GM04504 (cell line): ENCODE results near the gene SCTR.
A peak's percentile ranks its signal among the peaks of the same experiment; 100 is the strongest.

Source experiments
- DNase-seq: peaks from one replicate; pipeline ENCODE4 v3.0.0-alpha.2; 2012; ENCODE audit warnings: low read depth

Gene SCTR

DNA sequence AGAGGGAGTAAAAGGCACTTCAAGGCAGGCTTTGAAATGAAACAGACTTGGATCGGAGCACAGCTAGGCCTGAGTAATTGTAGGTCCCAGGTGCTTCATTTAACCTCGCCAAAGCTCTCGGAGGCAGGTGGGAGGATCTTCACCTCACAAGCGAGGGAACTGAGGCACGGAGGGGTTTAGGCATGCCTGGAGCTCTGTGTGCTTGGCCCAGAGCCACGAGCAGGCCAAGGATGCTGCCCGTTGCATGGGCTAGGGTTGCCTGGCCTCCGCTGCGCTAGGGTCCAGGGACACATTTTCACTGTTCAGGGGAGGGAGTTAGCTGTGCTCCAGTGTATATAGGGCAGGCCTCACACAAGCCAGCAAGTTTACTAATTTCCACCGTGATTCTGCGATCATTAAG, 81.4 kb downstream of the SCTR start:
- DNase-seq = no peak

DNA sequence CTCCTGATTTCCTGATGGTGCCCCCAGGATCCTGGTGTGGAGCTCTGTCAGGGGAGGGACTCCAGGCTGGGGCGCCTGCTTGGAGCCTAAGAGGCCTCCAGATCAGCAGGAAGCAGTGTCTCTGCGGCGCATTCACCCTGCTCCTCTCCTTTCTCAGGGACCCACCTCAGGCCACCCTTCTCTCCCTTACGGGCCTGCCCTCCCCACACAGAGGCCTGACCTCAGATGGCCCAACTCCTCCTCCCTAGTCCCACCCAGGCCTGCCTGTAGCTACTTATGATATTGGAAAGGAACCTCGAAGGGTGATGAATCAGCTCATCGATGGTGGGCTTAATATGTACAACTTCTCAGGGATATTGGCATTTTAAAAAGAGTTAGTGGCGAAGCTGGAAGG, 82.1 kb downstream of the SCTR start:
- no peak for DNase-seq

DNA sequence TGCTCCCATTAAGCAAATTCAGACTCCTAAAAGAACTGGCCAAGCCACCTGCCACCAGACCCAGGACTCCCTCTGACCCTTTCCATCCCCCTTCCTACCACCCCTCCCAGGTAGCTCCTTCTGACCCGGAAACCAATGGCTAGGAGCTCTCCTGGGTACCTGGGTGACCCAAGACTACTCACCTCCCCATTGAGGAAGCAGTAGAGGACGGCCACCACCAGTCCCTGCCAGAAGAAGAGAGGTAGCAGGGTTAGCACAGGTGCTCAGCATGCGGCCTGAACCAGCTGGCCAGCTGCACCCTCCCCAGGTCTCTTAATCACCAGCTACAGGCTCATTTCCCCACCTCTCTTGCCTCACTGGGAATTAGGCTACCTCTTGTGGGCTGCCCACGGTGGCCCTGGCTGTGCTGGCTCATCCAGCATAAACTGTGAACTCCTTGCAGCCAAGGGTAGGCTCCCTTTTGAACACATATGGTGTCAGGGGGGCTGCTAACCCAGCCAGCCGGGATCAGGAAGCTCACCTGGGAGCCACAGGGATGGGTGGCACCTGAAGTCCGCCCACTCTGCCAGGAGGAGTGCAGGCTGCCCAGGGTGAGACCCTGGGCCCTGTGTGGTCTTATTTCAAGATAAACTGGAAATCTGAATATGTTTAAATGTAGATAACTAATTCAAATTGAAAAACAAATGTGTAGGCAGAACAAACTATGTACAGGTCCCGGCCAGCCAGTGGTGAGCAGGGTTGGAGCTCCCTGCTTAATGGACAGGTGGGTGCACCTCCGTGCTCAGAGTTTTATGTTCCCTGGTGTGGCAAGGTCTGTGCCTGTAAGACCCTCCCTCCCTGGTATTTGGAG, 82.7 kb downstream of the SCTR start:
- no peak for DNase-seq

DNA sequence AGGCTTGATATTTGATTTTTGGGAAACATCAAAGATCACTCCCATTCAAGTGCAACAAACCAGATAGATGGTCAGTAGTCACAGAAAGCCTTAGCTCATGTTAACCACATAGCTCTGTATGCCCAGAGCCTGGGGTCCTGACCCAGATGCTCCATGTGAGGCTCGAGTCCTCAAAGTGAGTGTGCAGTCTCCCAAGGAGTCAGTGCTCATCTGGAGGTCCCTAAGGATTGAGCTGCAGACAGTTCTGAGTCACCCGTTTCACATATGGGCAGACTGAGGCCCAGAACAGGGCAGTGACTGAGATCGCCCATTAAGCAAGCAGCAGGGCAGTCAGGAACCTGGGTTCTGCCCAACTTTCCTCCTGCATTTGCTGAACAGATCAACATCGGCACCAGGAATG, 83.4 kb downstream of the SCTR start:
- DNase-seq = no peak

DNA sequence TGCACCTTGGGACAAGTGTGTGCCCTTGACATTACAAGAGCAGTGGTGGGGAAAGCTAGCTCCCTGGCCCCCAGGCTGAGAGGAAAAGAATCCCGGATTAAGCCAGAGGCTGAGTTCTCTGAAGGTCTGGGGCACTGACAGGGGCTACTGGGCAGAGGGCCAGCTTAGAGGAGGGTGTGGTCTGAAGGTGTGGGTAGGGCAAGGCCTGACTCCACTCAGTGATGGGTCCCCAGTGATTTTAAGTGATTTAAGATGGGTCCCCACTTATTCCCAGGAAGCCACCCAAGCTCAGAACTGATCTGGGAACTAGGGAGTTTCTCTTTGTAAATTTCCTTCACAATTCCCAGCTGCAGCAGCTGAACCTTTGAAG, 83.8 kb downstream of the SCTR start:
- DNase-seq = no peak

DNA sequence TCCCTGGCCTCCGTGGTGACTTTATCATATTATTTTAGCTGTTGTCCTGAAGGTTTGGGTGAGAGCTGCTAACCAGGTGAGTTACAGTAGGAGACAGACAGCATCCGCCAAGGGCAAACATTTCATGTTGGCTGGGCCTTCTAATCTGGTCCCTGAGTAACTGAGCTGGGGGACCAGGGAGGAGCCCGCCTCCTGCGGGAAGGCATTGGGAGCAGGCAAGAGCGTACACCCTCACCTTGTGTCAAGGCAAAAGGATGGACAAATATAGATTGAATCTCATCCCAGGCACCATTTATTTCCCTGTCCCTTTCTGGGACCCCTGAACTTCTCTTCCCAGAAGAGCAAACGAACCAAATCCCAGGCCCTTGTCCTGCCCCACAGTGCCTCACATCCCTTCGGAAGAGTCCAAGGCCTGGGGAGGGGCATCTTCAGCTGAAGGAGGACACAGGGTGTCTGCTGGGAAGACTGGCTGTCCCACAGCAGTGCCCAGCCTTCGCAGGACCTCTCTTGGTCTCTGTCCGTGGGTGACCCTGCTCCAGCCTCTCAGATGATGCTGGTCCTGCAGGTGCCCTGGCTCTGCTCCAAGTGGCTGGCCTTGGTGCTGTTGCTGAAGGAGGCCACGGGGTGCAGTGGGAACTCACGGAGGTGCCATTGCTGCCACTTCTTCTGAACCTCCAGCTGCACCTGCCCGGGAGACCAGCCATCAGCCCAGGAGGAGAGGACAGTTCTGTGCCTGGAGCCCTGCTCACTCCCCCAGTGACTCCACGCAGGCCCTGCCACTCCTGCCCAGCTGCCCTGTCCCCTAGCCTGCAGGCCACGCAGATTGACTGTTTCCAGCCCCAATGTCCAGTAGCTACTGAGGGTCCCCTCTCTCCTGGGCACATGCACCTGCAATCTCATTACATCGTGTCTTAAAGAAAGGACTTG, 84.4 kb downstream of the SCTR start:
- DNase-seq = no peak

DNA sequence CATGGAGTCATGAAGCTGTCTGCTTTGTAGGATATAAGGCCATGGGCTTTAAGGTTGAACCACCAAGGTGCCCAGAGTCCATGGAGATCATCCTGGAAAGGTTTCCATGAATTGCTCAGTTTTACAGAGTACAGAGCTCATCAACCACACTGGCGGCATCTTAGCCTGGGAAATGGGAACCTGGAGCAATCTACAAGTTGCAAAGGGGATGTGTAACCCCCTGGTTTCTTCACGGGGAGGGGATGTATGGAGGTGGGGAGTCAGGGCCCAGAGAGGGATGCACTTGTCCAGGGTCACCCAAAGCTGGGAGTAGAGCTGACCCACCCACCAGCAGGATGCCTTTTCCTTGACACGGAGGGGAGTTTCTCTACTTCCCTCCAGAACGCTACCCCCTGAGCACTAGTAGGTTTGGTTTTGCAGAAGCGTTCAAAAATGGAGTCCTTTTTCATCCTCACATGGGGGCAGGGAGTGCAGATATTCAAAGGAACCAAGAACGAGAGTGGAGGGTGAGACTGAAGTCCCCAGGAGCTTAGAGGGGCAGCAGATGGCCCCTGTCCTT, 85.5 kb downstream of the SCTR start:
- no peak for DNase-seq

DNA sequence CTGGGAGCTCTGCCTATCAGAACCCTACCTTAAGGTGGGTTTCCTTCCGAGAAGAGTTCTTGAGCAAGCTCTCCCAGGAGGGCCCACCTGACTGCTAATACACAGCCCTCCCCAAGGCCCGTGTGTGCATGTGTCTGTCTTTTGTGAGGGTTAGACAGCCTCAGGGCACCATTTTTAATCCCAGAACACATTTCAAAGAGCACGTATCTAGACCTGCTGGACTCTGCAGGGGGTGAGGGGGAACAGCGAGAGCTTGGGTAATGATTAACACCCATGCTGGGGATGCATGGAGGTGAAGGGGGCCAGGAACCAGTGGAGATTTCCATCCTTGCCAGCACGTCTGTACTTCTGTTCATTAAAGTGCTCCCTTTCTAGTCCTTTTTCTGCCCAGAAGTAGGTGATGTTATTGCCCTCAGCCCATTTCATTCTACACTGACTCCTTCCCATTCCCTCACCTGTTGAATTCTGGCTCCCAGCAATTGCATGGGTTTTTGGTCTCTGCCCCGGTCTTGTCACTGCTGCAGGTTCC, 86.1 kb downstream of the SCTR start:
- DNase-seq = no peak

DNA sequence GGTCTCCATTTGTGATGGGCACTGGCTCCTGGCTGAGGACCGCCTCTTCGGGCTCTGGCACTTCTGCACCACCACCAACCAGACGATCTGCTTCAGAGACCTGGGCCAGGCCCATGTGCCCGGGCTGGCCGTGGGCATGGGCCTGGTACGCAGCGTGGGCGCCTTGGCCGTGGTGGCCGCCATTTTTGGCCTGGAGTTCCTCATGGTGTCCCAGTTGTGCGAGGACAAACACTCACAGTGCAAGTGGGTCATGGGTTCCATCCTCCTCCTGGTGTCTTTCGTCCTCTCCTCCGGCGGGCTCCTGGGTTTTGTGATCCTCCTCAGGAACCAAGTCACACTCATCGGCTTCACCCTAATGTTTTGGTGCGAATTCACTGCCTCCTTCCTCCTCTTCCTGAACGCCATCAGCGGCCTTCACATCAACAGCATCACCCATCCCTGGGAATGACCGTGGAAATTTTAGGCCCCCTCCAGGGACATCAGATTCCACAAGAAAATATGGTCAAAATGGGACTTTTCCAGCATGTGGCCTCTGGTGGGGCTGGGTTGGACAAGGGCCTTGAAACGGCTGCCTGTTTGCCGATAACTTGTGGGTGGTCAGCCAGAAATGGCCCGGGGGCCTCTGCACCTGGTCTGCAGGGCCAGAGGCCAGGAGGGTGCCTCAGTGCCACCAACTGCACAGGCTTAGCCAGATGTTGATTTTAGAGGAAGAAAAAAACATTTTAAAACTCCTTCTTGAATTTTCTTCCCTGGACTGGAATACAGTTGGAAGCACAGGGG, 87.1 kb downstream of the SCTR start:
- DNase-seq = no peak

DNA sequence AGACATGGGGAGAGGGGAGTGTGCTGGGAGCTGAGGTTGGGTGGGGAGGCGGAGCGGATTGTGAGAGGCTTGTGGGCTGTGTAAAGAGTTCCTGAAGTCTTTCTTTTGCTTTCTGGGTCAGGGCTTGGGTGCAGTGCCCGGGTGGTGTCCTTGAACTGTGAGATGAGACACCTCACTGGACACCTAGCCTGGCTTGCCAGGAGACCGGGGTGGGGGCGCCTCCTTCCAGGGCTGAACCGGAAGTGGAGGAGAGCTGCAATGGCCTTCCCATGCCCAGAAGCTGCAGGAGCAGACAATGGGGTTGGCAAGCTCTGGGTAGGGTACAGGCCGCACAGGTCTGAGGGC, 88.4 kb downstream of the SCTR start:
- no peak for DNase-seq

DNA sequence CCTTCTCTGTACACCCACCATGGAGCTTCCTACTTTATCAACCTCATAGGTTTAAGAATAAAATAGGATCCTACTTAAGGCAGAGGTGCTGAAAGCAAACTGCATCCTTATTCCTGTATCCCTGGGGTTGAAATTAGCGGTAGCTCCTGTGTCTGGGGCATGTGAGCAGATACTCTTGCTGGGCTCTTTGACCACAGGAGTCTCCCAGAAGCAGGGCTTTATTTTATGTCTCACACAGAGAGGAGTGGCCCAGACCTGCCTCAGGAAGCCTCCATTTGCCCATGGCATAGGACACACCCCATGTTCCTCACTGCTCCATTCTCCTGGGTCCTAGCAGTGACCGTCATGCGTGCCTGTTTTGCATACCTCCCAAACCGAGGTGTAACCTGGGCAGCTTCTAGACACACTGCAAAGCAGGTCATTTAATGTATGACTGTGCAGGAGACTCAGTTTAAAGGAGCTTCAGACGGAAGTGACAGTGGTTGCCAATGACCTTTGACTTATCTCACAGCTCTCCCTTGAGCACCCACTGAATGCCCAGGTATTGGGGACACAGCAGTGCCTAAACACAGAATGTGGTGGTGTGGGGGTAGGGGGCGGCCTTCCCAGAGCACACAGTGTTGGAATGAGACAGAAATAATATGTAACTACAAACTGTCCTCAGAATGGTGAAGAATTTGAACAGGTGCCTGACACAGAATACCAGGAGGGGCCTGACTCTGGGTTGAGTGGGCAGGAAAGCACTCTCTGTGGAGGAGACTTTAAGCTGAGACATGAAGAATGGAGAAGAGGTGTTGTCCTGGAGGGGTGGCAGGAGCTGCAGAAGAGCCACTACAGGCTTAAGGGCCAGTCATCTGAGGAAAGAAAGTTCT, 89.0 kb downstream of the SCTR start:
- DNase-seq = no peak

DNA sequence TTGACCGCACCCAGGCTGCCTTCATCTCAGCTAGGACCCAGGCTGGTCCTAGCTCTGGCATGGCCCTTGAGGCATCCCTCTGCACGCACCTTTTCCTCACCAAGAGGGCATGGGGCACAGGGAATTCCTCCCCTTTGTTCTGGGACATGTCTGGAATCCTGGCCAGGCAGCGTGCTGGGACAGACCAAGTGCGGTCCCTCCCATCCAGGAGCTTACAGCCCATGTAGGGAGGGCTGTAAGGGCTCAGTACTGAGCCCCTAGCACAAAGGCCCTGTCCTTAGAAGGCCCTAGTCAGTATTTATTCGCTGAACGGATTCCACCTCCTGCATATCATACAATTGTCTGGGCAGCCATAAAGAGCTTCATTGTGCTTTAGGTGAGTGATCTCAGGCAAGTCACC, 89.6 kb downstream of the SCTR start:
- no peak for DNase-seq

DNA sequence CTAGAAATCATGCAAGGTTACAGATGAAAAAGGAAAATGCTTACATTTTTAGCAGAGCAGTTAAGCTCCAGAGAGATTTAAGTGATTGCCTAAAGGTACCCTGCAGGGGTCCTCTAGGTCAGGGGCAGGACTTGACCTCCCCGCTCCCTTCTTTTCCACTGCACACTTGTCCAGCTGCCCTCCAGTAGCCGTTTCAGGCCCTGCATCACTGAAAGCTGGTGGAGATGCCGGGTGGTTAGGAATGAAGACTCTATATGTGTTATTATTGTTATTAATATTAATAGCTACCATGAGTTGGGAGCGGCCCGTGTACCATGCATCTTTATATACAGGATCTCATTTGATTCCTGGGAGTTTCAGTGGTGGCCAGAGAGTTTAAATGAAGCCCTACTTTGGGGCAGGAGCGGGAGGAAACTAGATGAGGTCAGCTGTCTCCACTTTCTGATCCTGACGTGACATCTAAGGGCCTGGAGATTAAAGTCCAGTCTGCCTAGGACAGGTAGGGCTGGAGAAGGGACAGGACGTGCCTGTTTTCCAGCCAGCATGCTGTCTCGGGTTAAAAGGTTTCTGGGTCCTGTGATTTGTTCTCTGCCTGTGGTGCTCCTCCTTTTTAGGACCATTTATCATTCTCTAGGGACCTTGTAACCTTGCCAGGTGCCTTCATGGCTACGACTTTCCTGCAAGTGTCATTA, 90.5 kb downstream of the SCTR start:
- DNase-seq = no peak

DNA sequence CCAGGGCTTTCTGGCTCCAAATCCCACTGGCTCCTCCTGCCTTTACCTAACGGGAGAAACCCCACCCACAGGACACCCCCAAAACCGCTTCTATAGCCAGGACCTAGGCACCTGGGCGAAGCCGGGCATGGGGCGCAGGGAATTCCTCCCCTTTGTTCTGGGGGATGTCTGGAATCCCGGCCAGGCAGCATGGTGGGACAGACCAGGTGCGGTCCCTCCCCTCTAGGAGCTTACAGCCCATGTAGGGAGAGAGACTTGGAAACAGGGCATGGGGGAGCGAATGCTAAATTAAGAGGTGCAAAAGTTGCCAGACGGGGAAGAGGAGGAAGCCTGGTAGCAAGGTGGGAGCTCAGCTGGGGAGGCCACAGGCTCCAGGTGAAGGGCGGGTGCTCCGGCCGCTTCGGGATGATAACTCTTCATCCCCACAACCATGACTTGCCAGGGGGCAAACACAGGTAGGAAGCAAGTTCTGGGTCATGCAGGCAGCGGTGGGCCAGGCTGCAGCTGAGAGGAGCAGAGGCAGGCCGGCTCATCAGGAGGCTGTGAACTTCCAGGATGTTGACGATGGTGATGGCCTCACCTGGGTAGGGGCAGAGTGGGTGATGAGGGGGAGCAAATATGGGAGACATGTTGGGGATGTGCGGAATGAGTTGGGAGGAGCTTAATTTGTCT, 91.3 kb downstream of the SCTR start:
- no peak for DNase-seq

DNA sequence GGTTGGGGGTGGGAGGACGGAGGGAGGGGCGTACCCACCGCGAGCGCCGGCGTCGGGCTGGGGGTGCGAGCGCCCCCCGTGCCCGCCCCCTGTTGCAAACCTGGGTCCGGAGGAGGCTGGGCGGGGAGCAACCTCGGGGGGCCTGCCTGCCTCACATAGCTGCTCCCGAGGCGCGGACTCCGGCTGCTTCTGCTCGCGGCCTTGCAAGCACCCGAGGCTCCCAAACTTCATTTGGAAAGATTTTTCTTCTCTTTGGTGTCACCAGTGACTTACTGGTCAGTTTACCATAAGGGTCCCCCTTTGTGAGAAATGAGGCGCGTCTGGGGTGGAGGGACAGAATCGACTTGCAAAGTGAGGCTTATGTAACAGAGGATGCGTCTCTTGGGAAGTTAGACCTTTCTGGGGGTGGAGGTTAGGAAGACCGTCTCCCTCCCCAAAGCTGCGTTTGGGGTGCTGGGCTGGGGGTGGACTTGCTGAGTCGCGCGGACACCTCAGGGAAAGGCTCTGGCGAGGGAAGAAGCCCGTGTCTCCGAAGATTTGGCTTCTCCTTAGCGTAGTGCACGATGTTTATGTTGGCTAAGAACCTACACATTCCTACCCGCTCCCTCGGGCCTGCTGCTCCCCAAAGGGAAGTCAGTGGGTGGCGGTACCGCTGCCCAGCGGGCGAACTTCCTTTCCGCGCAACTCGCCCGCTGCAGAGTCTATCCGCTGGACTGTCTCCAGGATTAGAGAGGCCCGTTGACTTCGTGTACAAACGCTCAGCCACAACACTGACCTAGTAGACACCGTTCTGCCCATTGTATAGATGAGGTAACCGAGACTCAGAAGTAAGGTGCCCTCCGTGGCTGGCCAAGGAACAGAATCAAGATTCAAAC, 92.1 kb downstream of the SCTR start:
- no peak for DNase-seq

DNA sequence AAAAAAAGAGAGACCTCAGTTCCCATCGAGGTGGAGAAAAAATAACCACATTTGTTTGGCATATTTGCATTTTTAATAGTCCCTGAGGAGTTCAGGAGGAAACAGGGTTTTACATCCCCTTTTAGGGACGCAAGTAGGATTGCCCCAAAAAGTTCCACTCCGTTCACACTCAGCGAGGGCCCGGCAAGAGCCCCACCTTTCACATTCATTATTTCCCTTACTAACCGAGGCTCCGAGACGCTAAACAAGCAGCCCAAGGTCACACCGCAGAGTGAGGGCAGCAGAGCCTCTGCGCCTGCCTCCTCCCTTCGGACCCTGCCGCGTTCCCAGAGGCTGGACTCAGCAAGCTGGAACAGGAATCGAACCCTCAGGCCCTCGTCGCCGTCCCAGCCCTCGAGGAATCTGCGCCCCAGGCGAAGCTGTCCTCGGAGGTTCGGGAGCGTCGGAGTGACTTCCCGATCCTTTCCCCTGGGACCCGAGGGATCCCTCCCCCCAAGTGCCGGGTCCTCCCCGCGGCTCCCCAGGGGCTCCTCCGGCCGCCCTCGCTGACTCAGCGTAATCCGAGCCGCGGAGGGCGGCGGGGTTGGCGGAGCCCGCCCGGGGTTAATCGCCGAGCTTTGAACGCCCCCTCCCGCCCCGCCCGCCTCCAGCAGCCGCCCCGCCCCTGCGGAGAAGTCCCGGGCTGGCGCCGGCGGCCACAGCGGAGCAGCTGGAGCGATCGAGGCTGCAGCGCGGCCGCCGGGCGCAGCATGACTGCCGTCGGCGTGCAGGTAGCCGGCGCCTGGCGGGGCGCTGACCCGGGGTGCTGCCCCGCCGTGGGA, 92.9 kb downstream of the SCTR start, which contains the start of gene TMEM37:
TMEM37 (plus strand) TSS at position 700 of the 821 bp plus-strand sequence; CDS start at position 750, 50 bp downstream.
- peak; percentile 20 for DNase-seq

DNA sequence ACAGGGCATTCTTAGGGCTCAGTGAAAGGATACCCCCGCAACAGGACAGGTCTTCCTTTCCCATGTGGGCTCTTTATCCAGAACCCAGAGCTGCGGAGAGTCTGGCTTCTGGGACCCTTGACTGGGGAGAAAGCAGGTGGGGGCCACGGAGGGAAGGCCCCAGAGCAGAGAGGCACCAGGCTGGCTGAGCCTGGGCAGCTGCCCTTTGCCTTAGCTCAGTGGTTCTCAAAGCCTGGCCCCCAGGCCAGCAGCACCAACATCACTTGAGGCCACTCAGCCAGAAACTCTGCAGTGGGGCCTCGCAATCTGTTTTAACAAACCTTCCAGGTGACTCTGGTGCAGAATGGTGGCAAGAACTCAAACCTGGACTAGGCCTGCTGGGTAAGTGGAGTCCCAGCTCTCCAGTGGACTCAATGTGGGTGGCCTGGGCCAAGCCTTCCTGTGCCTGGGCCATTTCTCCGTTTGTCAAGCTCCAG, 94.2 kb downstream of the SCTR start:
- no peak for DNase-seq
